Measurements from ENCODE around the gene EMP2.

GRCh38 chr16:10625595-10626357, 45.4 kb upstream of the EMP2 start:
- TF ChIP-seq POLR2A (IDR thresholded peaks at IDR 0.05) (no peak), CTCF (IDR thresholded peaks at IDR 0.05) (no peak)
